Mesothelial cell of epicardium (in vitro differentiated cells): ENCODE data around the gene SERTAD4. TPM values are rescaled to one million over a fixed set of nuclear protein-coding genes. Genes with fewer than 3 reads are reported as not detected.

ENCODE experiments used
- DNase-seq, 2 experiments: peaks; one replicate each; pipeline ENCODE4 v3.0.0; 2021; ENCODE audit warnings: low spot score in 2 of 2; ENCODE audit not compliant: unreplicated experiment in 2 of 2
- H3K27ac Mint-ChIP-seq: 2 replicates; pipeline ENCODE4 v1.8.0; 2021; ENCODE audit warnings: mixed read lengths
- H3K27me3 Mint-ChIP-seq: 2 replicates; pipeline ENCODE4 v1.8.0; 2021; ENCODE audit warnings: low read depth, mixed read lengths
- H3K36me3 Mint-ChIP-seq: 2 replicates; pipeline ENCODE4 v1.8.0; 2021; ENCODE audit warnings: mixed read lengths
- H3K4me1 Mint-ChIP-seq: 2 replicates; pipeline ENCODE4 v1.8.0; 2021; ENCODE audit warnings: mixed read lengths
- H3K4me3 Mint-ChIP-seq: 2 replicates; pipeline ENCODE4 v1.8.0; 2021; ENCODE audit warnings: mild to moderate bottlenecking, moderate library complexity, mixed read lengths
- H3K9me3 Mint-ChIP-seq: 2 replicates; pipeline ENCODE4 v1.8.0; 2021; ENCODE audit warnings: mixed read lengths
- CTCF ChIP-seq: fragments of 200-600 bp; sonication (generic); IDR thresholded peaks from one replicate; pipeline ENCODE4 v1.5.0; 2021; ENCODE audit warnings: antibody characterized with exemption; ENCODE audit not compliant: unreplicated experiment
- total RNA-seq: library from RNA; stranded (reverse); gene quantifications from 3 replicates; pipeline ENCODE4 v1.2.1, GENCODE V29; 2021

Gene SERTAD4
- total RNA-seq, 1 donor from 2014 or later, result 7.4 TPM

DNA sequence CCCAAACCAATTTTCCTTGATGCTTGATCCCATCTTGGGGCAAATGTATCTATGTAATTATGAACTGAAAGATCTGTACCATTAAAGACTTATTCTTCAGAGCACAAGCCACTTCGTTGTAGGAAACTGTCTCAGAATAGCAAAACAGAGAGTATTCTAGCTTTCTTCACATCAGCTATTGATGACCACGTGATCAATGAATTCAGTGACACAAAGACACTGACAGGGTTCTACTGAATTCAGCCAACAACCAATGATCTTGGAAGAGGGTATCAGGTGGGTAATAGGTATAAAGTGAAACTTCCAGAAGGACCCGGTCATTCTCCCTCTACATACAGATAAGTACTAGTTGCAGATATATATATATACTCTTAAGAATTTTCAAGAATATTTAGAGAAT, 33.8 kb upstream of the SERTAD4 start:
- Mint-ChIP-seq H3K36me3 (peaks cover 8% of the 10 kb centered on the region), H3K4me3 (no peak overlapping the region), H3K27ac (no peak overlapping the region), H3K27me3 (peaks cover 9% of the 10 kb centered on the region), H3K4me1 (no peaks in the 10 kb centered on the region), H3K9me3 (no peaks in the 10 kb centered on the region)
- no peak for TF ChIP-seq CTCF
- DNase-seq, result no peak

DNA sequence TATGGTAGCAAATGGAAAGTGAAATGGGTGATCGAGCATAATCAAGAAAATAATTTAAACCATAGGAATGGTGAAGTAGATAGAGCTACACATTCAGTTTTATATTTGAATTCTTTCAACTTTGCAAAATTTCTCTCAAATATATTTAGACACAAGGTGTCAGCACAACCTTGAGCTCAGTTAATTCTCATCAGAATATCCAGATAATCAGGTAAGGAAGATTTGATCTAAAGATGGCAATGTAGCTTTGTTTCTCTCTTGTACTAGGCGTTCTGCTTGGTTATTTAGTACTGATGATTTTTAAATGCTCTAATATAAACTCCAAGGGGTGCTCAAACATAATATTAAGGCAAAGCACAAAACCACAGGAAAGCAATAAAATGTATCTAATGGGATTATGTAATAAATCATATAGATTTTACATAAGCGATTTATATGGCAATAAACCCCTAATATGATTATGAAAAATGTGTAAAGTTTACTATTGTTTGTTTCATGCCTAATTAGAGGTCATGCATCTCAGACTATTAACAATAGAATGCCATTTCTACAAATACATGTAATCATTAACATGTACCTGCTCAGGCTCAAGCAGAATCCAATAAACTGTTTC, 32.4 kb upstream of the SERTAD4 start:
- Mint-ChIP-seq H3K36me3 (peaks cover 8% of the 10 kb centered on the region), H3K9me3 (no peaks in the 10 kb centered on the region), H3K4me3 (no peak overlapping the region), H3K27ac (no peak overlapping the region), H3K4me1 (no peaks in the 10 kb centered on the region), H3K27me3 (peaks cover 10% of the 10 kb centered on the region)
- no peak for DNase-seq
- no peak for TF ChIP-seq CTCF

DNA sequence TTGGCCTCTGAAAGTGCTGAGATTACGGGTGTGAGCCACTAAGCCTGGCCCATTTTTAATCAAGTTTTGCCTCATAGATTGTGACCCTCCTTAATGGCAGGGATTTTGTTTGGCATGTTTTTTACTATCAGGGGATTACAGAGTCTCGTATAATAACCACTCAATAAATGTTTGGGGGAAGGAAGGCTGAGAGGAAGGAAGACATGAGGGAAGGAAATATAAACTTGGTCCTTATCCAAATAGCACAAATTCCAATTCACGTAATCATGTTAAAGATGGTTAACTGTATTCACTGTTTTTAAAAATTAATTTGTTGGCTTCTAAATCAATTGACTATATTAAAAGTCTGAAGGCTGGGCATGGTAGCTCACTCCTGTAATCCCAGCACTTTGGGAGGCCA, 30.9 kb upstream of the SERTAD4 start:
- Mint-ChIP-seq H3K4me3 (no peak overlapping the region), H3K4me1 (no peaks in the 10 kb centered on the region), H3K27ac (no peak overlapping the region), H3K27me3 (peaks cover 12% of the 10 kb centered on the region), H3K9me3 (no peaks in the 10 kb centered on the region), H3K36me3 (no peaks in the 10 kb centered on the region)
- no peak for TF ChIP-seq CTCF
- no peak for DNase-seq

DNA sequence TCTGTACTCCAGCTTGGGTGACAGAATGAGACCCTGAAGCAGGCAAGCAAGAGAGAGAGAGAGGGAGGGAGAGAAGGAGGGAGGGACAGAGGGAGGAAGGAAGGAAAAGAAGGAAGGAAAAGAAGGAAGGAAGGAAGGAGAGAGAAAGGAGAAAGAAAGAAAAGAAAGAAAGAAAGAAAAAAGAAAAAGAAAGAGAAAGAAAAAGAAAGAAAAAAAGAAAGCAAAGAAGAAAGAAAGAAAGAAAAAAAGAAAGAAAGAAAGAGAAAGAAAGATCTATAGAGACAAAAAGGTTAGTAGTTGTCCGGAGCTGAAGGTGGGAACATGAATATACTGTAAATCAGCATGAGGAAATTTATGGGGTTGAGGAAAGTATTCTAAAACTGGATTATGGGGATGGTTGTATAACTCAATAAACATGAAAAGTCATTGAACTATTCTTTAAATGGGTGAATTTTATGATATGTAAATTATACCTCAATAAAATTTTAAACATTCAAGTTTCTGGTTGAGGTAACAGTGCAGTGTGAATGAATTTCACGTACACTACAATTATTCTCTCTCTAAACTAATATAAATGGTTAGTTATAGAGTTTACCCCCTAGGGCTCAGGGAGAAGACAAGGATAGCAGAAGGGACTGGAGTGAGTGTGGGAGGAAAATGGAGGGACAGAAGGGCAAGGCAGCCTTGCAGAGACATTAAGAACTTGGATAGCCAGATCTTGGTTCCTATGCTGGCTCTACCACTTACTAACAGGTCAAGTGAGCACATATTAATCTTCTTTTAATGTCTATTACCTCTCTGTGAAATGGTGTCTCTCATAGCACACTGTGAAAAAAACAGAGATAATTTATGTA, 24.8 kb upstream of the SERTAD4 start:
- Mint-ChIP-seq H3K4me3 (no peak overlapping the region), H3K4me1 (no peaks in the 10 kb centered on the region), H3K27ac (no peak overlapping the region), H3K9me3 (peaks cover 5% of the 10 kb centered on the region), H3K27me3 (peaks cover 8% of the 10 kb centered on the region), H3K36me3 (no peaks in the 10 kb centered on the region)
- no peak for TF ChIP-seq CTCF
- no peak for DNase-seq

GRCh38 chr1:210213335-210213734, 19.3 kb upstream of the SERTAD4 start:
- Mint-ChIP-seq H3K36me3 (no peaks in the 10 kb centered on the region), H3K4me1 (no peaks in the 10 kb centered on the region), H3K27ac (no peak overlapping the region), H3K27me3 (no peaks in the 10 kb centered on the region), H3K4me3 (no peak overlapping the region), H3K9me3 (peaks cover 5% of the 10 kb centered on the region)
- no peak for TF ChIP-seq CTCF
- DNase-seq, result no peak
